Lower lobe of right lung (tissue), 2 donors: ENCODE measurements around the gene QSER1. TPM values are rescaled to one million over a fixed set of nuclear protein-coding genes. Genes with fewer than 3 reads are reported as not detected.
"Not testable (repeated sequence)": the region's sequence is repeated elsewhere in the genome, so short reads cannot be mapped to it uniquely, and the experiment has no call there.

Experiments used
- ATAC-seq, 2 donors: fragments of 200-7000 bp; cut with Tn5 transposase; one replicate each; pipeline ENCODE4 v1.9.1; 2020 to 2022; ENCODE audit warnings: mild to moderate bottlenecking in 2 of 2, moderate library complexity in 2 of 2
- DNase-seq: peaks from one replicate; pipeline ENCODE4 v3.0.0-alpha.2; 2020
- H3K27ac ChIP-seq: fragments of 200-600 bp; one replicate; pipeline ENCODE4 v1.8.0; 2022
- H3K27me3 ChIP-seq: fragments of 200-600 bp; one replicate; pipeline ENCODE4 v1.8.0; 2022; ENCODE audit warnings: low read depth
- H3K36me3 ChIP-seq: fragments of 200-600 bp; one replicate; pipeline ENCODE4 v1.8.0; 2022; ENCODE audit warnings: mild to moderate bottlenecking
- H3K4me1 ChIP-seq: fragments of 200-600 bp; one replicate; pipeline ENCODE4 v1.8.0; 2022
- H3K4me3 ChIP-seq: fragments of 200-600 bp; one replicate; pipeline ENCODE4 v1.8.0; 2022; ENCODE audit warnings: mild to moderate bottlenecking
- H3K9me3 ChIP-seq: fragments of 200-600 bp; one replicate; pipeline ENCODE4 v1.8.0; 2022
- CTCF ChIP-seq: fragments of 200-600 bp; IDR thresholded peaks from one replicate; pipeline ENCODE4 v1.8.0; 2022; ENCODE audit warnings: antibody characterized with exemption, mild to moderate bottlenecking
- intact Hi-C: fragments of 100-400 bp; cut with DNase I; formaldehyde crosslinking; loops from one replicate; pipeline ENCODE4 v1.11.0; 2022
- total RNA-seq: library from RNA; stranded (reverse); fragmentation: NEBNext Ultra II Directional; extraction: Animal tissue kit (Norgen Biotek cat#: 25700); gene quantifications from one replicate; pipeline ENCODE4 v1.2.1, GENCODE V29; 2021
- donor health status: DM: no; HTN: yes; CAD: no; lungs with severe emphysema.

Gene QSER1
- total RNA-seq, 1 donor from 2014 or later = 27.6 TPM

- intact Hi-C loops = no loop called here
- TF ChIP-seq CTCF = no peak
- Histone ChIP-seq H3K4me3 (no peak overlapping the region), H3K27ac (no peak overlapping the region), H3K27me3 (no peaks in the 10 kb centered on the region), H3K4me1 (no peaks in the 10 kb centered on the region), H3K9me3 (no peaks in the 10 kb centered on the region), H3K36me3 (no peaks in the 10 kb centered on the region)
- DNase-seq (no peak), ATAC-seq (no peak)
These were observed 7.1 kb upstream of the QSER1 start for GRCh38 chr11:32885556-32885955.

- Histone ChIP-seq H3K4me1 (no peaks in the 10 kb centered on the region), H3K27me3 (no peaks in the 10 kb centered on the region), H3K36me3 (no peaks in the 10 kb centered on the region), H3K9me3 (no peaks in the 10 kb centered on the region), H3K27ac (no peak overlapping the region), H3K4me3 (no peak overlapping the region)
- ATAC-seq (no peak), DNase-seq (no peak)
- intact Hi-C loops = no loop called here
- no peak for TF ChIP-seq CTCF
These were observed 6.4 kb upstream of the QSER1 start for GRCh38 chr11:32886180-32886579.

- H3K9me3 ChIP-seq, H3K4me3 ChIP-seq, H3K27ac ChIP-seq, H3K36me3 ChIP-seq, intact Hi-C loops, DNase-seq, H3K4me1 ChIP-seq, ATAC-seq, H3K27me3 ChIP-seq: not testable (repeated sequence)
These were observed 4.8 kb upstream of the QSER1 start for GRCh38 chr11:32887707-32888383.

- H3K36me3 ChIP-seq, ATAC-seq, H3K27me3 ChIP-seq, H3K4me3 ChIP-seq, H3K9me3 ChIP-seq, DNase-seq, intact Hi-C loops, H3K27ac ChIP-seq, H3K4me1 ChIP-seq: not testable (repeated sequence)
These were observed 4.3 kb upstream of the QSER1 start for GRCh38 chr11:32888384-32888710.

GRCh38 chr11:32888805-32889204 is 3.8 kb upstream of the QSER1 start:
- ATAC-seq = no peak
- intact Hi-C loops = no loop called here
- H3K36me3 ChIP-seq = no peaks in the 10 kb centered on the region

GRCh38 chr11:32890843-32891656 is 1.6 kb upstream of the QSER1 start:
- ATAC-seq = no peak
- no peak for TF ChIP-seq CTCF
- no peak overlapping the region for H3K4me3 ChIP-seq
- peaks cover 23% of the 10 kb centered on the region for H3K4me1 ChIP-seq
- DNase-seq = no peak
- no peaks in the 10 kb centered on the region for H3K27me3 ChIP-seq
- intact Hi-C loops = no loop called here
- no peaks in the 10 kb centered on the region for H3K9me3 ChIP-seq
- no peaks in the 10 kb centered on the region for H3K36me3 ChIP-seq
- H3K27ac ChIP-seq = no peak overlapping the region

More at GRCh38 chr11:32888805-32889204, 3.8 kb upstream of the QSER1 start:
- no peak for TF ChIP-seq CTCF
- H3K4me3 ChIP-seq = no peak overlapping the region
- no peaks in the 10 kb centered on the region for H3K27me3 ChIP-seq
- peaks cover 8% of the 10 kb centered on the region for H3K4me1 ChIP-seq
- H3K27ac ChIP-seq = no peak overlapping the region
- no peaks in the 10 kb centered on the region for H3K9me3 ChIP-seq
- DNase-seq = no peak
